Chondrocyte (in vitro differentiated cells): ENCODE results near the gene MUL1. TPM values are rescaled to one million over a fixed set of nuclear protein-coding genes. Genes with fewer than 3 reads are reported as not detected.
"Not testable (repeated sequence)": the region's sequence is repeated elsewhere in the genome, so short reads cannot be mapped to it uniquely, and the experiment has no call there.

ENCODE experiments used
- DNase-seq: peaks from one replicate; pipeline ENCODE4 v3.0.0; 2021; ENCODE audit warnings: mixed read lengths, low spot score
- H3K27ac Mint-ChIP-seq: one replicate; pipeline ENCODE4 v1.8.0; 2021; ENCODE audit warnings: mild to moderate bottlenecking, moderate library complexity, mixed read lengths; ENCODE audit not compliant: unreplicated experiment
- H3K27me3 Mint-ChIP-seq: 2 replicates; pipeline ENCODE4 v1.8.0; 2021; ENCODE audit warnings: low read depth, mixed read lengths
- H3K36me3 Mint-ChIP-seq: 2 replicates; pipeline ENCODE4 v1.8.0; 2021; ENCODE audit warnings: low read depth, mixed read lengths
- H3K4me1 Mint-ChIP-seq: 2 replicates; pipeline ENCODE4 v1.8.0; 2021; ENCODE audit warnings: low read depth, mild to moderate bottlenecking, mixed read lengths
- H3K4me3 Mint-ChIP-seq: one replicate; pipeline ENCODE4 v1.8.0; 2021; ENCODE audit warnings: mild to moderate bottlenecking, moderate library complexity, mixed read lengths; ENCODE audit not compliant: unreplicated experiment
- H3K9me3 Mint-ChIP-seq: 2 replicates; pipeline ENCODE4 v1.8.0; 2021; ENCODE audit warnings: low read depth, mixed read lengths
- CTCF ChIP-seq: fragments of 200-600 bp; sonication (generic); IDR thresholded peaks from 2 replicates; pipeline ENCODE4 v1.5.0; 2021; ENCODE audit warnings: antibody characterized with exemption, mild to moderate bottlenecking, moderate library complexity
- total RNA-seq: library from RNA; stranded (reverse); gene quantifications from 3 replicates; pipeline ENCODE4 v1.2.1, GENCODE V29; 2021

MUL1 gene
- total RNA-seq, 1 donor from 2014 or later = 38.2 TPM

- Mint-ChIP-seq H3K27me3 (no peaks in the 10 kb centered on the region), H3K36me3 (peaks cover 11% of the 10 kb centered on the region), H3K4me3 (no peak overlapping the region), H3K9me3 (no peaks in the 10 kb centered on the region), H3K27ac (no peak overlapping the region), H3K4me1 (peaks cover 1% of the 10 kb centered on the region)
- TF ChIP-seq CTCF = no peak
- no peak for DNase-seq
These were observed 8.8 kb downstream of the MUL1 start for GRCh38 chr1:20499105-20499504.

GRCh38 chr1:20498116-20498515, 9.8 kb downstream of the MUL1 start:
- Mint-ChIP-seq H3K4me1 (no peaks in the 10 kb centered on the region), H3K4me3 (no peak overlapping the region), H3K27ac (no peak overlapping the region), H3K27me3 (no peaks in the 10 kb centered on the region), H3K36me3 (peaks cover 11% of the 10 kb centered on the region), H3K9me3 (no peaks in the 10 kb centered on the region)
- DNase-seq = no peak
- no peak for TF ChIP-seq CTCF

GRCh38 chr1:20497506-20497905, 10.4 kb downstream of the MUL1 start:
- DNase-seq = no peak
- no peak for TF ChIP-seq CTCF
- Mint-ChIP-seq H3K27me3 (no peaks in the 10 kb centered on the region), H3K4me1 (no peaks in the 10 kb centered on the region), H3K9me3 (no peaks in the 10 kb centered on the region), H3K27ac (no peak overlapping the region), H3K36me3 (peaks cover 11% of the 10 kb centered on the region), H3K4me3 (no peak overlapping the region)

GRCh38 chr1:20496725-20497383, 11.1 kb downstream of the MUL1 start:
- H3K9me3 Mint-ChIP-seq, H3K4me3 Mint-ChIP-seq, H3K27me3 Mint-ChIP-seq, DNase-seq, H3K4me1 Mint-ChIP-seq: not testable (repeated sequence)
- H3K36me3 Mint-ChIP-seq = peaks cover 11% of the 10 kb centered on the region
- H3K27ac Mint-ChIP-seq = peak overlapping the region; percentile 47

- Mint-ChIP-seq H3K4me1 (no peaks in the 10 kb centered on the region), H3K36me3 (peaks cover 10% of the 10 kb centered on the region), H3K27ac (no peak overlapping the region), H3K27me3 (no peaks in the 10 kb centered on the region), H3K9me3 (no peaks in the 10 kb centered on the region), H3K4me3 (no peak overlapping the region)
- DNase-seq = no peak
- no peak for TF ChIP-seq CTCF
These were observed 11.7 kb downstream of the MUL1 start for GRCh38 chr1:20496241-20496661.

GRCh38 chr1:20495661-20496060, 12.3 kb downstream of the MUL1 start:
- no peak for DNase-seq
- H3K27me3 Mint-ChIP-seq = no peaks in the 10 kb centered on the region
- no peak for TF ChIP-seq CTCF
- H3K9me3 Mint-ChIP-seq = no peaks in the 10 kb centered on the region
- H3K4me1 Mint-ChIP-seq = no peaks in the 10 kb centered on the region
- H3K36me3 Mint-ChIP-seq = peaks cover 8% of the 10 kb centered on the region
- no peak overlapping the region for H3K4me3 Mint-ChIP-seq
- H3K27ac Mint-ChIP-seq = peak overlapping the region; percentile 71
